HG03280 (cell line): Measurements from ENCODE around the gene SGK1.
A peak's percentile ranks its signal among the peaks of the same experiment; 100 is the strongest.
"Not testable (repeated sequence)": the region's sequence is repeated elsewhere in the genome, so short reads cannot be mapped to it uniquely, and the experiment has no call there.

Experiments used
- ATAC-seq: cut with Tn5 transposase; IDR thresholded peaks from one replicate; pipeline ENCODE4 v1.9.1; 2021; ENCODE audit warnings: mild to moderate bottlenecking, moderate library complexity; ENCODE audit not compliant: unreplicated experiment

Gene SGK1

DNA sequence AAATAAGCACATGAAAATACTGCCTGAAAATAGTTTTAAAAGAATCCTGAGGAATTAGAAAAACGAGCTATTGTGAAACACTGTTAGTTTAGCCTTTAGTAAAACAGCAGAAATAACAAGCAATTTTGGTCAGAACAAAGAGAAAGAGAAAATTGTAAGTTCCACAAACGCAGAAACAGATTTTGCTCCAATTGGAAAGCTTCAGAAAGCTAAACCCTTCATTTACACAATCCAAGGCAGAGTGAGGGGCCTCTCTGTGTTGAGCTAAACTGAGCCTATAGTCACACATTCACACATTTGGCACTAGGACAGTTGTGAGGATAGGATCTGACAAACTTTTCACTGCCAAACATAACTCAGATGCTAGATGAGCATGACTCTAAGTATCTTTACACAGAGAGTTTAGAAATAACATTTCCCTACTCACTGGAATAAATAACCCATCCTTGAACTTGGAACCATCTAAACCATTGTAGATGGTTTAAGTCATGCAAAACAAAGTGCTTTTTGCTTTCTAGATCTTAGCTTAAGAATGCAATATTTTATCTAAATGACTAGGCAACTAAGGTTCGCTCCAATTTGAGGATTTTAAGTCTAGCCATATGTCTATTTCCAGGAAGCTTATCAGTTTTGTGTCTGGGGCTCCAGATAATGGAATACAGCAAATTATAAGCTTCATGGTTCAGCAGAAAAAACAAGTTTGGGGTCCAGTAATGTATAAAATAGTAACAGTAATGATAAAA is 122.6 kb downstream of the SGK1 start:
- ATAC-seq = no peak

DNA sequence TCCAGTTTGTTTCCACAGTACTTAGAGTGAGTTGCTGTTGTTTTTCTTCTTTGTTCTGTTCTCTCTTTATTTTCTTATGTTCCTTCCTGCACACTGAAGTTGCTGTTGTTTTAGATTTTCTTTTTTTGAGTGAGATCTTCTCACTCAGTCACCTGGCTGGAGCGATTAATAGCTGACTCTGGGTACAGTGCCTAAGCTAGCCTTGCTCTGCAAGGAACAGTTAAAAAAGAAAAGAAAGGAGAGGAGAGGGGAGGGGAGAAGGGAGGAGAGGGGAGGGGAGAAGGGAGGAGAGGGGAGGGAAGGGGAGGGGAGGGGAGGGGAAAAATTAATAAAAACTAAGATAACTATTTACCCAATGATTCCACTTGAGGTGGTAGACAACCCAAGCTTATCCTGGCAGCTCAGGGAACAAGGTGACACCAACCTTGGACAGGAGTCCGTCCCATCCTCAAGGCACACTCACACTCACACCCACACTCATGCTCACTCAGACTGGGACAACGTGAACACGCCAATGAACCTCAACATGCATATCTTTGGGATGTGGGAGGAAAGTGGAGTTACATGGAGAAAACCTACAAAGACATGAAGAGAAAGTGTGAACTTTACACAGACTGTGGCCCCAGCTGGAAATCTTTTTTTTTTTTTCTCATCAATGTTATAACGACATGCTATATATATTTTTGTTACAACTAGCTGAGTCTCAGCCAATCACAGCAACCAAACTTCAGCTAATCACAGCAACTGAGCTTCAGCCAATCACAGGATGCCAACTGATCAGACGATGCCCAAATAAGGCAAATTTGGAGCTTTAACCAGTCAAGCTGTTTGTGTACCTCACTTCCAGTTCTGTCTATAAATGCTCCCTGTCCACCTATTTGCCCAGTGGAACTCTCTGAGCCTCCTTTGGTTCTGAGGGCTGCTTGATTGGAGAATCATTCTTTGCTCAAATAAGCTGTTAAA is 124.1 kb downstream of the SGK1 start:
- ATAC-seq = no peak

DNA sequence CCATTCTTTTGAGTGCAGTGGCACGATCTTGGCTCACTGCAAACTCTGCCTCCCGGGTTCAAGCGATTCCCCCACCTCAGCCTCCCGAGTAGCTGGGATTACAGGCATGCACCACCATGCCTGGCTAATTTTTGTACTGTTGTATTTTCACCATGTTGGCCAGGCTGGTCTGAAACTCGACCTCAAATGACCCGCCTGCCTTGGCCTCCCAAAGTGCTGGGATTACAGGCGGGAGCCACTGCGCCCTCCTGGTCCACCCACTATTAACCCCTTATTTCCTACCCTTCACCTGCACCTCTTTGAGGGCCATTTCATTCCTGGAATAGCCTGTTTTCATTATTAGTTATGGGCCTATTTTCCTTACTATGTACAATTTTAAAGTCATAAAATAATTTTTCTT is 125.3 kb downstream of the SGK1 start:
- not testable (repeated sequence) for ATAC-seq

DNA sequence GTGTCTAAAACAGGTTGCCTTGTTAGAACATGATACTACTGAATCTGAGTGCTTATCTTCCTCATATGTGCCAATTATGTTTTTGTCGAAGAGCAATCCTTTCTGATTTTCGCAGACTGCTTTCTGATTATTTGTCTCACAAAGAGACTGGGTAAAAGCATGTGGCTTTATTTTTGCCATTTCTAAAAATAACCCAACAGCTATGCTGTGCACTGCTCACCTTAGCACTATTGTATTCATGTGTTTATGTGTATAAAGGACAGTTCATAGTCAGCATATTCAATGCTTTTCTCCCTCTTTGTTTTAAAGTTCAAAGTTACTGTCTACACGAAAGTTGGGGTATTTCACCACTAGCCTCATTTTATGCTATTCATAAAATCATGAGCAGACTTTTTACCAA is 127.0 kb downstream of the SGK1 start:
- no peak for ATAC-seq

DNA sequence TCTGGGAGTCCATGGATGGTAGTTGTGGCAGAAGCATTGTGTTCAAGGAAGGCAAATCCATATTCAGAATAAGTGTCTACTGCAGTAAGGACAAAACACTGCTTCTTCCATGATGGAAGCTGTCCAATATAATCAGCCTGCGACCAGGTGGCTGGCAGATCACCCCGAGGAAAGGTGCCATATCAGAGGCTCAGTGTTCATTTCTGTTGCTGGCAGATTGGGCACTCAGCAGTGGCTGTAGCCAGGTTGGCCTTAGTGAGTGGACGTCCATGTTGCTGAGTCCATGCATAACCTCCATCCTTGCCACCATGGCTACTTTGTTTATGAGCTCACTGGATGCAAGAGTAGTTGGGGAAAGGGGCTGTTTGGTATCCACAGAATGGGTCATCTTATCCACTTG is 130.2 kb downstream of the SGK1 start:
- ATAC-seq = no peak

DNA sequence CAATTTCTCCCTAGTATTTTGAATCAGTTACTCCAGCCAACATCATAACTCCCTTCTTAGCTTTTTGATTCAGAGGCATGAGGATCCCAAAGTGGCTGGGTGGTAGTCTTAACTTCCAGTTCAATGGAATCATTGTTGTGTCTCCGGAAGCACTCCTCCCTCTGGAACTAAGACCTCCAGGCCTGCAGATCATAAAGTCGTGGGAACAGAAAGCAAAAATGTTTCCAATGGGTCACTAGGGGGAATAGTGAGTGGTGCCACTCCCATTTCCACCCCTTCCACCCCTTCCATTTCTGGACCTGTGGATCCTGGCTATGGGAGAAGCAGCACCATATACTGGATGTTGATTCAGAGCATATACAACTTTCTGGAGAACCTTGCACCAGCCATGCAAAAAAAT is 130.8 kb downstream of the SGK1 start:
- ATAC-seq = no peak

DNA sequence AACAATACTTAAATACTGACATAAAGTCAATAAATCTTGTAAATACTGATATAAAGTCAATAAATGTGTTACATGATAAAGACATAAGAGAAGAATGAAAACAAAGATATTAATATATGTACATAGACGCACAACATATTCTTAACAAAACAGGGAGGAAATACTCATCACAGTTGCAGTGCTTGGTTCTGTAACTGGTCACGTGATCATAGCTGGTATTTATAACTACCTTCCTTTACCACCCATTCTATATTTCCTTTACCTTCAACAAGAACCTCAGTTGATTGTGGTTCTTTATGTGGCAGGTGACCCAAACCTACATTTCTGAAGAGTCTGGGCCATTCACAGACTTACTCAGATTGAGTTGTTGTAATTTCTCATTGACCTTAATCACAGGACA is 131.6 kb downstream of the SGK1 start:
- ATAC-seq = no peak

DNA sequence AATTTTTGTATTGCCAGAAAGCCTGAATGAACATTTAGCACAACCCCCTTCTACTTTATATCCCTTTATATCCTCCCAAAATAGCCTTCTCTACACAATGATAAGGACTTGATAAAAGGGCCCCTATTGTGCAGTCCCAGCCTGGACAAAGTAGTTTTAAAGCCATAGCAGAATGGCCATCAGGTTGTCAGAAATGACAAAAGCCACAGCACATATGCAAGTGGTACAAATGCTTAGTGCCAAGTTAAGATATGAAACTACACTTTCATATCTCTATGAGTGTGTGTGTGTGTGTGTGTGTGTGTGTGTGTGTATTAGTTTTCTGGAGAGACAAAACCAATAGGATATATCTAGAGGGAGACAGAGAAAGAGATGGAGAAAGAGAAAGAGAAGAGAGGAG is 132.6 kb downstream of the SGK1 start:
- no peak for ATAC-seq

DNA sequence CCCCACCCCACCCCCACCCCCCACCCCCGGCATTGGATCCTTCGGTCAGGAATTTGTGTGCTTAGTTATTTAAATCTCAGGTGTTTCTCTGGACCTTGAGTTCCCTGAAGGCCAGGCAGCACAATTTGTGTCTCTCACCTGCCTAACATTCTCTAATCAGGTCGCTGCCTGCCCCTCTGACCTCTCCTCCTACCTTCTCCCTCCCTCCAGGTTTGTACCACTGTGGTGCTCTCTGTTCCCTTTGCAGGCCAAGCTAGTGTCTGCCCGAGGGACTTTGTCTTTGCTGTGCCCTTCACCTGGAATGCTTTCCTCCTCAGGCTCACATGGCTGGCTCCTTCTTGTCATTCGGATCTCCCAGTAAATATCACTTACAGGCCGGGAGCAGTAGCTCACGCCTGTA is 134.1 kb downstream of the SGK1 start:
- no peak for ATAC-seq

DNA sequence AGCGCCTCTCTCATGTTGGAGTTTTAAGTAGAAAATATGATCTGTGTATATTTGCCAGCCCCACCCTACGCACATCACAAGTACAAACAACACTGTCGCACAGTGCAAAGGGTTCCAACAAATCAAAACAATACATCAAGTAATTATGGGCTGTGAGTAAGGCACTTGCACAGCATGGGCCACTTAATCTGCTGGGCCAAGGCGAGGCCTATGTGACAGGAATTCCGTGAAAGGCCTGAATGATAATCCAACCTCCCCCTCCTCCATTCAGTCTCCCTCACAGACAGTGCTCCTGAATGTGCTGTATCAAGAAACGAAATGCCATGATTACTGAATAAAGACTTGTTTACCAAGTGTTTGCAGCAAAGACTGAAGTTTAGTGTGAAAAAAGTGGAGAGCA is 135.4 kb downstream of the SGK1 start:
- no peak for ATAC-seq

DNA sequence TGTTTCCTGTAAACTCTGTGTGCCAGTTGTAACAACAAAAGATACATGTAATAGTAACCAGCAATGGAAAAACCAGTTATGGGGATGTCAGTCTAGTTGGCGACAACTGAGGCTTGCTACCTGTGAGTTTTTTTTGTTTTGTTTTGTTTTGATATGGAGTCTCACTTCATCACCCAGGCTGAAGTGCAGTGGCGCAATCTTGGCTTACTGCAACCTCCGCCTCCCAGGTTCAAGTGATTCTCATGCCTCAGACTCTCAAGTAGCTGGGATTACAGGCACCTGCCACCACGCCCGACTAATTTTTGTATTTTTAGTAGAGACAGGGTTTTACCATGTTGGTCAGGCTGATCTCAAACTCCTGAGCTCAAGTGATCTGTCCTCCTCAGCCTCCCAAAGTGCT is 136.2 kb downstream of the SGK1 start:
- ATAC-seq = not testable (repeated sequence)

DNA sequence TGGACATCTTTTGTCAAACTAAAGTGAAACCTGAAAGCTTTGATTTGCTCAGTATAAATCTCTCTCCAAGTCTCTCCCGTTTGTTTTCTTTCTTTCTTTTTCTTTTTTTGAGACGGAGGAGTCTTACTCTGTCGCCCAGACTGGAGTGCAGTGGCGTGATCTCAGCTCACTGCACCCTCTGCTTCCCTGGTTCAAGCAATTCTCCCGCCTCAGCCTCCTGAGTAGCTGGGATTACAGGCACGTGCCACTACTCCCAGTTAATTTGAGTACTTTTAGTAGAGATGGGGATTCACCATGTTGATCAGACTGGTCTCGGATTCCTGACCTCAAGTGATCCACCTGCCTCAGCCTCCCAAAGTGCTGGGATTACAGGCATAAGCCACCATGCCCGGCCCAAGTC is 136.7 kb downstream of the SGK1 start:
- not testable (repeated sequence) for ATAC-seq

DNA sequence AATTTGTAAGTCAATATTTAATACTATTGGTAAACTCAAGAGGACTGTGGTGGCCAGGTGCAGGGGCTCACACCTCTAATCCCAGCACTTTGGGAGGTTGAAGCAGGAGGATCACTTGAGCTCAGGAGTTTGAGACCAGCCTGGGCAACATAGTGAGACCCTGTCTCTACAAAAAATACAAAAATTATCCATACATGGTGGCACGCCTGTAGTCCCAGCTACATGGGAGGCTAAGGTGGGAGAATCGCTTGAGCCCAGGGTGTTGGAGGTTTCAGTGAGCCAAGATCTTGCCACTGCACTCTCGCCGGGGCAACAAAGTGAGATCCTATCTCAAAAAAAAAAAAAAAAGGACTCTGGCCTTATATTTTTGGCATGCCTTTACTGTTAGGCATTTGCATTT is 137.4 kb downstream of the SGK1 start:
- ATAC-seq = not testable (repeated sequence)

DNA sequence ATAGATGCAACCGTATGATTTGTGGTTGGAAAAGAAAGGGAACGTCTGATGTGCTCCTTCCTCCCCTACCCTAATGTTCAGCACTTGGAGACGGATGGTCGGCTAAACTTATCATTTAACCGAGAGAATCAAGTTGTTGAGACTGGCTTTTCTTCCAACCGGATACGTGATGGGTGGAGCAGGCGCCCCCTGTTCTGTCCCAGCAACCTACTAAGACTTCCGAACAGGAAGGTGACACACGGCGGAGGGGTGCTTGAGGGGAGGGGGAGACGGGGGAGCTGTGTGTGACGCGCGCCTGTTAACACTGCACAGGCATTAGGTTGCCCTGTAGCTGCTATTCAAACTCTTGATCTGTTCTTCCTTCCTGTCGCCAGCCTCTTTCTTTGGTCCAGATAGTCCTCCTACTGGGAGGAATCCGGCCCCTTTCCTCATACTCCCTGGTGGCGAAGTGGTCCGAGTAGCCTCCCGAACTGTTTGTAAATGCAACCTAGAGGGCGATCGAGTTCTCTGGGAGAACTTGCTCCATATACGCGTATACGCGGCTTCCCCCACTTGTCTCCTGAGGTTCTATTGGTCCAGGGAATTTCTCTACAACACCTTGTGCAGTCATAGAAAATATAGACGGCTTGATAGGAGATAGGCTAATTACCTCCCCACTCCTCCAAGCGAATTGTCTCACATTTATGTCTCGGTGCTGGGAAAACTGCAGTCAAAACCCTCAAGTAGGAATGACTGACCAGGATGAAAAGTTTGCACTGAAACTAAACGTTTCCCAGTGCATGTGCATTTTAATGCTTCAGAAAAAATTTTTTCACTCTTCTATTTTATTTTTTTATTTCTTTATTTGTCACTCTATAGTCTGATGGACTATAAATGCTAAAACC is 139.5 kb downstream of the SGK1 start:
- no peak for ATAC-seq

DNA sequence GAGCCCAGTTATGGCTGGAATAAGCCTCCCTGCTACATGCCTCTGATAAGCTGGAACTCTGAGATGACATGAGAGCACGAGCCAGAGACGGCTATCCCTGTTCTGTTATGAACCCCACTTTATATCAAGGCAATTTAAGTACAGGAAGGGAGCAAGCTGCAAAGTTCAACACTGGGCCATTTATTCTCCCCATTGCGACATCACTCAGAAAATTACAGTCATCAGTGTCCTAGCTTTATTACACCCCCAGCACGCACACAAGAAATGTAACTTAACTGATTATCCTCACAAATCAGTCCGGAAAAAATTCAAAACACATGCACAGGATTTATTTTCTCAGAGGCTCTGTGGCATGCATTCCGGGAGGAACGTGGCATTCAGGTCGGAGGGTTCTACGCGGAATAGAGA is 140.2 kb downstream of the SGK1 start:
- ATAC-seq = no peak

DNA sequence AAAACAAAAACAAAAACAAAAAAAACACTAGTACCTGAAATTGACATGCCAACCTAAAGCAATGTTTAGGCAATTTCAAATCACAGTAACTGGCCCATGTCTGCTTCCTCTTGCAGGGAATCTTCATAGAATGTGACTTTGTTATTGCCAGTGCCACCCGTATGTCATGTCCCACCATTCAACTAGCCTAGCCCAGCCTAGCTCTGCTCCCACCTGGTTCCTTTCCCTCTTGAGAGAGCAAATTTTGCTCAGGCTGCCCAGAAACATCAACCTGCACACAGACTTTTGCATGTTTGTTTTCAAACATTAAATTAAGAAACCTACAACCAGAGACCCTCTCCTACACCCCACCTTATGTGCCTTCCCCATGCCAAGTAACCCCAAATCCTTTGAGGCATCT is 140.7 kb downstream of the SGK1 start:
- no peak for ATAC-seq

DNA sequence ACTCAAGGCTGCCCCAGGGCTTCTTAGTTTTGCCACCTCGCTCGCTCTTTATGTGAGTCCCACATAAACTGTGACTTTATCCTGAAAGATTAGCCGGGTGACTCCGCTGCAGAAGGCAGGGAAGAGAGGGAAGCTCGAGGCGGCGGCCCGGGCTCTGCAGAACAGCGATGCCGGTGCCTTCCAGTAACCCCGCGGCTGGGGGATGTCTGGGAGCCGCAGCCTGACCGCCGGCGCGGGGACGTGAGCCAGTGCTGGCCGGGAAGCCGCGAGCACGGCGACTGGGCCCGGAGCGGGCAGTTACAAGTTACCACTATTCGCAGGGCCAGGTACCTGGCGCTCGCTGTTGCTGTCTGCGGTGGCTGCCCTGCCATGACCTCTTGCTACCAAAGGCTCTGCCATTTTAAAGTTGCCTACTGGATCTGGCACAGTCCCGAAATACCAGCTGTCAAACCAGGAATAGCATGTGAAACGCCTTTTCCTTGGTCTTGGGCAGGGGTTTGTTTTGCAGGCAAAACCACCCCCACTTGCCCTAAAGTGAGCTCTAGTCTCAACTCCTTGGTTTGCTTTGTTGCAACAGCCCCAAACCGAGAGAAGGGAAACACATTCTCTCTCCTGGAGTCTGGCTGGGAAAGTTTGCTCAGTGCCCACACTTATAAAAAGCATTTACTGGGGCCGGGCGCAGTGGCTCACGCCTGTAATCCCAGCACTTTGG is 141.5 kb downstream of the SGK1 start:
- no peak for ATAC-seq

DNA sequence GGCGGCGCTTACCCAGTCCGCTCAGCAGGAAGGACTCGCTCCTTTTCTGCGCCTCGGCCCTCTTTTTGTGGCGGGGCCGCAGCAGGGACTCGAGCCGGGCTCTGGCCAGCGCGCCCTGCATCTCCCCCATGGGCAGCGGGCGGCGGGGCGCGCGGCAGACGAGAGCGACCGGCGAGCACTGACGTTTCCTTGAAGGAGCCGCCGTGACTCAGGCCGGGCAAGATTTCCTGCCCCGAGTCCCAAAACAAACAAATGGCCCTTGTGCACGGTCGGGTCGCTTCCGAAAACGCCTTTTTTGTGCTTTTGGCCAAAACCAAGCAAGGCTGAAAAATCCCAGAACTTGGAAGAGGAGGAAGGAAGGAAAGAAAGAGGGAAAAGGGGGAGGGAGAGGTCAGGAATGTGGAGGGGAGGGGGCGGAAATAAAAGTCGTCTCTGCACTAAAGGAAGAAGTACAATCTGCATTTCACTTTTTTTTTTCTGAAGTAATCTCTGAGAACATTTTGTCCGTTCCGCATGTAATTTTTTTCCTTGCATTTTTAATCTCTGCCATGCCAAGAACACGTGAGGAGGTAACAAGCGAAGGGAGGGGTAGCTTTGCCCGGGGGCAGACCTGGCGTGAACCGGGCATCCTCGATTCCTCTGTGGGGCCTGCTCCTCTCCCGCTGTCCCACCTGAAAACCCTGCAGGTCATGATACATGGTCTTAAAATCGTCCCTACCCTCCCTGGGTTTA is 142.2 kb downstream of the SGK1 start:
- ATAC-seq = peak; percentile 23

DNA sequence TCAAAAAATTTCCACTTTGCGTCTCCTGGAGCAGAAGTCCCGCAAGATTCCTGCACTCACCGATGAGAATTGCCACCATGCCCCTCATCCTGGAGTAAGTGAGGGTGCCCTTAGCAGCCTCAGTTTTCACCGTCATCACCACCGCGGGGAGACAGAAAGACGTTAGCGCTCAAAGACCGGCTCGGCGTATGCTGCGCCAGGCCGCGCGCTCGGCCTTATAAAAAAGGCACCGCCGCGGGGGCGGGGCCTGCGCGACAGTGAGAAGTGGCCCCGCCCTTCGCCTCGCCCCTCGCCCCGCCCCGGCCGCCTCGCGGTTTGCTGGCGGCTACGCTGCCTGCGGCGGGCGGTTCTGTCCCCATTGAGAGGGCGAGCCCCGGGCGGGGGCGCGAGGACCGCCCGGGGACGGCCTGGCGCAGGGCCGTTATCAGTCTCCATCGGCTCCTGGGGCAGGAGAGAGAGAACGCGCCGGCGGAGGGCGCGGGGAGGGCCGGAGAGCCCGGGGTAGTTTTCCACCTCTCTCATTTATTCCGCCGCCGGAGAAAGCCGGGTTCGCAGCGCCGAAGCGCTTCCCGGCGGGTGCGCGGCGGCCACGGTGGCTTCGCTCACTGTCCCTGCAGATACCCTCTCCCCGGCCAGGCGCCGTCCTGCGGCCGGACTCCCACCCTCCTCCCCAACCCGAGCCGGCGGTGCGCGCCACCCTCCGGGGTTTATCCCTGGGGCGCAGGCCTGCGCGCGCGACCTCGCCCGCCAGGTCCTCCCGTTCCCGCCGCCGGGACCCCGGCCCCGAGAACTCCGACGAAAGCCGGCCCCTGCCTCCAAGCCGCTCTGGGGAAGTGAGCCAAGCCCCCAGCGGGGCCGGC is 143.0 kb downstream of the SGK1 start:
- peak; percentile 78 for ATAC-seq
